ENCODE measurements around the gene DIPK1C. TPM values are rescaled to one million over a fixed set of nuclear protein-coding genes. Genes with fewer than 3 reads are reported as not detected.

Gene DIPK1C
- total and polyA plus RNA-seq, 2 experiments from 2014 or later, result not detected

DNA sequence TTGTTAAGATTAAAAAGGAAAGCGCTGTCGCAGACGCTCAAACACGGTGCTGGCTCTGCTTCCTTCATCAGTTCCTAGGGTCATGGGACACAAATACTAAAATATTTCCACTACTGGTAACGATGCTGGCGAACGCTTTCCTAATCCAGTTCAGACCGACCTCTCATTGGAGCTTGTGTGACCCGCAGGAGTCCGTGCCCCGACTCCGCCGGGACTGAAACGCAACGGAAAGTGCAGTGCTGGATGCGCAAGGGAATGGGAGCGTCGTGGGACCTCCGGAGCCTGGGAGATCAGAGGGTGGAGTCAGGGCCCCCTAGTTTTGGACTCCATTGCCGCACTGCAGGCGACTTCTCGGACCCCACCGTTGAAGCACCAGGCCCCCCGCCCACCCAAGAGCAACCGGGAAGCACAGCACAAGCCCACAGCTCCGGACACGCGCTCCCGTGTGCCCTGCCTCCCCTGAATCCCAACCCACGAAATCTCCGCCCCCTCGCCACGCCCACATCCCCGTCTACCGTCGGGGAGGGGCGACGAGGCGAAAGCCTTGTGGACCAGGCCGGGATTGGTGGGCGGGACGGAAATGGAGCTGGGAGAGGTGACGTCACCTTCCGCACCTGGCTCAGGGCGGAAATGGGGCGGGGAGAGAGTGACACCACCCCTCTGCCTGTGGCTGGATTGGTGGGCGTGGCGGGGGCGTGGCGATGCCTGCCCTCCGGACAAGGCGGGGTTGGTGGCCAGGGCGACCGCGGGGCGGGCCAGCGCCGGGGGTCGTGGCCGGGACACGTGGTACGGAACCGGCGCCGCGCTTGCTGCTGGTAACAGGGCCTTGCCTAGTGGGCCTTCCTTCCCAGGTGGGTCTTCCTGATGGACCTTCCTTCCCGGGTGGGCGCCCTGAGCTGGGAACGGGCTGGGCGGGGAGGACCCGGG is 38.7 kb upstream of the DIPK1C start, which contains the start of gene CNDP2:
Gene CNDP2 (plus strand): TSS at position 783 of the 927 bp plus-strand sequence. CDS start 3,611 bp downstream, outside the sequence.
- H3K79me2 ChIP-seq (ENCODE audit: insufficient read depth), result peaks cover 36% of the 10 kb centered on the region
- peak within 1 kb of the TSS; percentile 92 for H3K4me2 ChIP-seq (ENCODE audit: unreplicated experiment)
- H3K4me3 ChIP-seq, result peak within 1 kb of the TSS; percentile 91
- WGBS, 2 experiments (ENCODE audit: low coverage in 1 of 2, low lambda C conversion rate in 2 of 2, missing lambda C conversion rate in 2 of 2), result 1% methylated on average over 57 to 63 of the region's 71 CpGs
- peaks cover 24% of the 10 kb centered on the region; the same call in 1 of the 2 replicates for H3K4me1 ChIP-seq (ENCODE audit: insufficient read depth)
- H4K20me1 ChIP-seq (ENCODE audit: insufficient read depth), result no peaks in the 10 kb centered on the region
- in situ Hi-C loops (cut with MboI), result loop anchor here (25.0 kb wide), 1 partner anchor 309 kb away; no protein-coding TSS in a partner anchor
- no peaks in the 10 kb centered on the region for H3K27me3 ChIP-seq (replicated peaks; ENCODE audit: insufficient read depth)
- DNase-seq, result peak; percentile 100
- no peak for TF ChIP-seq EZH2phosphoT487 (IDR thresholded peaks at IDR 0.05; ENCODE audit: insufficient read depth, low read depth)
- TF ChIP-seq EZH2 (IDR thresholded peaks at IDR 0.05; ENCODE audit: insufficient read depth, poor library complexity, severe bottlenecking), result no peak
- no peaks in the 10 kb centered on the region for H3F3A ChIP-seq (ENCODE audit: insufficient read depth)
- H3K9me3 ChIP-seq (ENCODE audit: low read depth), result no peaks in the 10 kb centered on the region
- H3K9me2 ChIP-seq (ENCODE audit: insufficient read depth), result no peaks in the 10 kb centered on the region
- peak within 1 kb of the TSS; percentile 93 for H3K9ac ChIP-seq
- H3K27ac ChIP-seq, result peak within 1 kb of the TSS; percentile 74
- no peaks in the 10 kb centered on the region for H3K36me3 ChIP-seq (ENCODE audit: low read depth)
- H2AFZ ChIP-seq, result peak within 1 kb of the TSS; percentile 94

DNA sequence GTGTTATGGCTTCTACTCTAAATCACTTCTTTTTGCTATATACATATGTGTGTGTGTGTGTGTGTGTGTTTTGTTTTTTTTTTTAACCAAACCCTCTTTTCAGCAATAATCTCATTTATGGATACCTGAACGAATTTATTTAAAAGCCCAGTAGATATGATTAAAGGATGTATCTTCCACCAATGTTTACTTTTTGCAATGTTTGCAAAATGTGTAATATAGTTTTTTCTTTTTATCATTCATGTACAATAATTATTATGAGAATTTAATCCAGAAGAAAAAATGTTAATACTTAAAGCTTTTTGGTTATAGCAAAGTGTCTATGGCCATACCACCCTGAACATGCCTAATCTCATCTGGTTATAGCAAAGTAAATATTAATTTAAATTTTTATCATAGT is 37.4 kb upstream of the DIPK1C start:
- H2AFZ ChIP-seq, result no peak overlapping the region
- no peak overlapping the region for H3K27ac ChIP-seq
- H3K4me1 ChIP-seq (ENCODE audit: insufficient read depth), result peaks cover 20% of the 10 kb centered on the region; the same call in 1 of the 2 replicates
- DNase-seq, result no peak
- peaks cover 27% of the 10 kb centered on the region for H3K79me2 ChIP-seq (ENCODE audit: insufficient read depth)
- no peaks in the 10 kb centered on the region for H3F3A ChIP-seq (ENCODE audit: insufficient read depth)
- no peaks in the 10 kb centered on the region for H3K9me2 ChIP-seq (ENCODE audit: insufficient read depth)
- WGBS, 2 experiments (ENCODE audit: low coverage in 1 of 2, low lambda C conversion rate in 2 of 2, missing lambda C conversion rate in 2 of 2), result 18 to 19% methylated on average over 1 of the region's 1 CpG
- H3K4me3 ChIP-seq, result no peak overlapping the region
- no peak overlapping the region for H3K9ac ChIP-seq
- no peaks in the 10 kb centered on the region for H4K20me1 ChIP-seq (ENCODE audit: insufficient read depth)
- no peak overlapping the region for H3K4me2 ChIP-seq (ENCODE audit: unreplicated experiment)
- in situ Hi-C loops (cut with MboI), result loop anchor here (25.0 kb wide), 1 partner anchor 307 kb away; no protein-coding TSS in a partner anchor
- TF ChIP-seq EZH2phosphoT487 (IDR thresholded peaks at IDR 0.05; ENCODE audit: insufficient read depth, low read depth), result no peak
- no peak for TF ChIP-seq EZH2 (IDR thresholded peaks at IDR 0.05; ENCODE audit: insufficient read depth, poor library complexity, severe bottlenecking)
- no peaks in the 10 kb centered on the region for H3K27me3 ChIP-seq (replicated peaks; ENCODE audit: insufficient read depth)
- H3K9me3 ChIP-seq (ENCODE audit: low read depth), result no peaks in the 10 kb centered on the region
- no peaks in the 10 kb centered on the region for H3K36me3 ChIP-seq (ENCODE audit: low read depth)

DNA sequence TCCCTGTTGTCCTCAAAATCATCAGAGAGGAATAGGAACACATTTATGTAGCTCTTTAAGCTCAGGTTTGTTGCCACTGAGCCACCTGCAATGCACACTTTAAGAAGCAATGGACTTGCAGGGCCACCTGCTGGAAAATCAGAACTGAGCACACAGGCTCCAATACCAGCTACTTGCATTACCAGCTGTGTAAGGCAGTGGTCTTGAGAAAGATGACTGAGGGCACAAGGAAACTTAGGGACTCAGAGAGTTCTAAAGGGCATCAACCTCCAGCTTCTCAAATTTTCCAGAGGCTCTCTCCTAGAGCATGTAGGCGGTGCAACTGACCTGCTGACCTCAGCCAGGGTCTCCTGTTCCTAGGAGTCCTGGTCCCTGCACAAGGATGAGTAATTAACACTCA is 36.6 kb upstream of the DIPK1C start:
- peaks cover 12% of the 10 kb centered on the region; the same call in 1 of the 2 replicates for H3K4me1 ChIP-seq (ENCODE audit: insufficient read depth)
- no peak overlapping the region for H3K27ac ChIP-seq
- no peak overlapping the region for H3K4me2 ChIP-seq (ENCODE audit: unreplicated experiment)
- H2AFZ ChIP-seq, result no peak overlapping the region
- H3K79me2 ChIP-seq (ENCODE audit: insufficient read depth), result peaks cover 20% of the 10 kb centered on the region
- no peaks in the 10 kb centered on the region for H3K9me2 ChIP-seq (ENCODE audit: insufficient read depth)
- H3K4me3 ChIP-seq, result no peak overlapping the region
- TF ChIP-seq EZH2 (IDR thresholded peaks at IDR 0.05; ENCODE audit: insufficient read depth, poor library complexity, severe bottlenecking) (no peak), EZH2phosphoT487 (IDR thresholded peaks at IDR 0.05; ENCODE audit: insufficient read depth, low read depth) (no peak)
- in situ Hi-C loops (cut with MboI), result loop anchor here (25.0 kb wide), 1 partner anchor 306 kb away; no protein-coding TSS in a partner anchor
- peak; percentile 40 for DNase-seq
- H4K20me1 ChIP-seq (ENCODE audit: insufficient read depth), result no peaks in the 10 kb centered on the region
- no peaks in the 10 kb centered on the region for H3K36me3 ChIP-seq (ENCODE audit: low read depth)
- no peaks in the 10 kb centered on the region for H3K9me3 ChIP-seq (ENCODE audit: low read depth)
- H3K27me3 ChIP-seq (replicated peaks; ENCODE audit: insufficient read depth), result no peaks in the 10 kb centered on the region; the same call in 1 of the 2 replicates
- WGBS, 2 experiments (ENCODE audit: low coverage in 1 of 2, low lambda C conversion rate in 2 of 2, missing lambda C conversion rate in 2 of 2), result 33 to 43% methylated on average over 1 of the region's 1 CpG
- H3K9ac ChIP-seq, result no peak overlapping the region
- no peaks in the 10 kb centered on the region for H3F3A ChIP-seq (ENCODE audit: insufficient read depth)

DNA sequence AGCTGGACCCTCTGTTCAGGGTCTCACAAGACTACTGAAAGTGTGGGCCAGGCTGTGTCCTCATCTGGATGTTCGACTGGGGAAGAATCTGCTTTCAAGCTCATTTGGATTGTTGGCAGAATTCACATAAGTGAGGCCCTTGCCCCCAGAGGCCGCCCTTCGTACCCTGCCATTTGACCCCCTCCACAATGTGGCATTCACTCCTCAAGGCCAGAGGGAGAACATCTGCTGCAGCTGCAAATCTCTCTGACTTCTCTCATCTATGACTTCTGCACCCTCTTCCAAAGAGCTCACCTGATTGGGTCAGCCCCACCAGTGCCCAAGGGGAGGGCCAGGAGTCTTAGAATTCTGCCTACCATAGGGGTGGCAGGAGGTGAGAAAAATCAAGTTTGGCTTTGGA is 35.2 kb upstream of the DIPK1C start:
- H3K27ac ChIP-seq, result no peak overlapping the region
- peaks cover 4% of the 10 kb centered on the region; the same call in 1 of the 2 replicates for H3K4me1 ChIP-seq (ENCODE audit: insufficient read depth)
- H2AFZ ChIP-seq, result no peak overlapping the region
- H3K79me2 ChIP-seq (ENCODE audit: insufficient read depth), result peaks cover 6% of the 10 kb centered on the region
- H3F3A ChIP-seq (ENCODE audit: insufficient read depth), result no peaks in the 10 kb centered on the region
- H3K9me2 ChIP-seq (ENCODE audit: insufficient read depth), result no peaks in the 10 kb centered on the region
- H3K9me3 ChIP-seq (ENCODE audit: low read depth), result no peaks in the 10 kb centered on the region
- 44 to 57% methylated on average over 3 of the region's 3 CpGs for WGBS, 2 experiments (ENCODE audit: low coverage in 1 of 2, low lambda C conversion rate in 2 of 2, missing lambda C conversion rate in 2 of 2)
- in situ Hi-C loops (cut with MboI), result loop anchor here (25.0 kb wide), 1 partner anchor 305 kb away; no protein-coding TSS in a partner anchor
- no peaks in the 10 kb centered on the region for H4K20me1 ChIP-seq (ENCODE audit: insufficient read depth)
- no peak overlapping the region for H3K9ac ChIP-seq
- no peak overlapping the region for H3K4me2 ChIP-seq (ENCODE audit: unreplicated experiment)
- TF ChIP-seq EZH2 (IDR thresholded peaks at IDR 0.05; ENCODE audit: insufficient read depth, poor library complexity, severe bottlenecking), result no peak
- no peak for TF ChIP-seq EZH2phosphoT487 (IDR thresholded peaks at IDR 0.05; ENCODE audit: insufficient read depth, low read depth)
- H3K27me3 ChIP-seq (replicated peaks; ENCODE audit: insufficient read depth), result no peaks in the 10 kb centered on the region; the same call in 1 of the 2 replicates
- no peaks in the 10 kb centered on the region for H3K36me3 ChIP-seq (ENCODE audit: low read depth)
- H3K4me3 ChIP-seq, result no peak overlapping the region
- no peak for DNase-seq
